Measurements from ENCODE around the gene NAA80. TPM values are rescaled to one million over a fixed set of nuclear protein-coding genes. Genes with fewer than 3 reads are reported as not detected.
A peak's percentile ranks its signal among the peaks of the same experiment; 100 is the strongest.

The NAA80 gene
- total and polyA plus RNA-seq, 2 of the 13 experiments (the other 11 are each of a cell fraction or from before 2014, with no cell fraction given): 3.4 to 8.7 TPM

DNA sequence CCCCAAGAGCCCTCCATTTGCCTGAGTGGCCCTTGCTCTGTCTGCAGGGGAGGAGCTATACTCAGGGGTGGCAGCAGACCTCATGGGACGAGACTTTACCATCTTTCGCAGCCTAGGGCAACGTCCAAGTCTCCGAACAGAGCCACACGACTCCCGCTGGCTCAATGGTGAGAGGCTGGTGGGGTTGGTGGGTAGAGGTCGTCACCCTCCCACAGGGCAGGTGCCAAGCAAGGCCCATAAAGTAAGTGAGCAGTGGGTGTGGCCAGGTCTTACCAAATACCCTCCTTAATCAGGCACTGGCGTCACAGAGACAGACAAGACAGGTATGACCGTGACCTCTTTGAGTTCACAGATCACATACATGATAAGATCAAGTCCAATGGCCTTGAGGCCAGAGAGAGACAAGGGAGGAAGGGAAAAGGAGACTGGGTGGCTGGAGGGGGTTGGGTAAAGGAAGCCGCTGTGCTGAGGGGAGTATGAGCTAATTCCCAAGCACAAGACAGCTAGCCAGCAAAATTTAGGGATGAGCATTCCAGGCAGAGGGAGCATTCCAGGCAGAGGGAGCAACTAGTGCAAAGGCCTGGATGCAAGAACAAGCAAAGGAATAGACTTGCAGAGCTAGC, 27.8 kb downstream of the NAA80 start (continued):
- TF ChIP-seq, protein P1, sequence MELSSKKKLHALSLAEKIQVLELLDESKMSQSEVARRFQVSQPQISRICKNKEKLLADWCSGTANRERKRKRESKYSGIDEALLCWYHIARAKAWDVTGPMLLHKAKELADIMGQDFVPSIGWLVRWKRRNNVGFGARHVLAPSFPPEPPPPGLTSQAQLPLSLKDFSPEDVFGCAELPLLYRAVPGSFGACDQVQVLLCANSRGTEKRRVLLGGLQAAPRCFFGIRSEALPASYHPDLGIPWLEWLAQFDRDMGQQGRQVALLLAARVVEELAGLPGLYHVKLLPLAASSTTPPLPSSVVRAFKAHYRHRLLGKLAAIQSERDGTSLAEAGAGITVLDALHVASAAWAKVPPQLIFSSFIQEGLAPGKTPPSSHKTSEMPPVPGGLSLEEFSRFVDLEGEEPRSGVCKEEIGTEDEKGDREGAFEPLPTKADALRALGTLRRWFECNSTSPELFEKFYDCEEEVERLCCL (CRISPR knock-in tag; IDR thresholded peaks at IDR 0.05; ENCODE audit: borderline replicate concordance): no peak
- TF ChIP-seq ZNF446 (CRISPR knock-in tag; IDR thresholded peaks at IDR 0.05): no peak
- no peak for TF ChIP-seq MEIS2 (CRISPR knock-in tag; IDR thresholded peaks at IDR 0.05)
- TF ChIP-seq POLR2G (IDR thresholded peaks at IDR 0.05; ENCODE audit: low read depth, low read length): peak; percentile 48; the same call in 1 of the 2 replicates
- TF ChIP-seq FOXA1 (IDR thresholded peaks at IDR 0.05): no peak
- TF ChIP-seq FOXA1 (CRISPR knock-in tag; IDR thresholded peaks at IDR 0.05): no peak
- no peak for TF ChIP-seq ZNF772 (CRISPR knock-in tag; IDR thresholded peaks at IDR 0.05)
- TF ChIP-seq, protein P2, sequence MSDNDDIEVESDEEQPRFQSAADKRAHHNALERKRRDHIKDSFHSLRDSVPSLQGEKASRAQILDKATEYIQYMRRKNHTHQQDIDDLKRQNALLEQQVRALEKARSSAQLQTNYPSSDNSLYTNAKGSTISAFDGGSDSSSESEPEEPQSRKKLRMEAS (IDR thresholded peaks at IDR 0.05): no peak
- TF ChIP-seq DPF2 (CRISPR knock-in tag; IDR thresholded peaks at IDR 0.05; ENCODE audit: borderline replicate concordance, low read depth): no peak
- peak; percentile 49; the same call in 1 of the 2 replicates for TF ChIP-seq HOXA3 (CRISPR knock-in tag; IDR thresholded peaks at IDR 0.05)
- TF ChIP-seq, protein P3, sequence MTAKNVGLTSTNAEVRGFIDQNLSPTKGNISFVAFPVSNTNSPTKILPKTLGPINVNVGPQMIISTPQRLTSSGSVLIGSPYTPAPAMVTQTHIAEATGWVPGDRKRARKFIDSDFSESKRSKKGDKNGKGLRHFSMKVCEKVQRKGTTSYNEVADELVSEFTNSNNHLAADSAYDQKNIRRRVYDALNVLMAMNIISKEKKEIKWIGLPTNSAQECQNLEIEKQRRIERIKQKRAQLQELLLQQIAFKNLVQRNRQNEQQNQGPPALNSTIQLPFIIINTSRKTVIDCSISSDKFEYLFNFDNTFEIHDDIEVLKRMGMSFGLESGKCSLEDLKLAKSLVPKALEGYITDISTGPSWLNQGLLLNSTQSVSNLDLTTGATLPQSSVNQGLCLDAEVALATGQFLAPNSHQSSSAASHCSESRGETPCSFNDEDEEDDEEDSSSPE (CRISPR knock-in tag; IDR thresholded peaks at IDR 0.05): no peak
- no peak for TF ChIP-seq TOPORS (CRISPR knock-in tag; IDR thresholded peaks at IDR 0.05)
- TF ChIP-seq NR2F2 (IDR thresholded peaks at IDR 0.05; ENCODE audit: borderline replicate concordance, low read depth): no peak
- no peak for TF ChIP-seq ZNF703 (CRISPR knock-in tag; IDR thresholded peaks at IDR 0.05; ENCODE audit: borderline replicate concordance)
- TF ChIP-seq ZNF776 (CRISPR knock-in tag; IDR thresholded peaks at IDR 0.05): no peak
- no peak for TF ChIP-seq NKX3-1 (CRISPR knock-in tag; IDR thresholded peaks at IDR 0.05)
- TF ChIP-seq, protein P4, sequence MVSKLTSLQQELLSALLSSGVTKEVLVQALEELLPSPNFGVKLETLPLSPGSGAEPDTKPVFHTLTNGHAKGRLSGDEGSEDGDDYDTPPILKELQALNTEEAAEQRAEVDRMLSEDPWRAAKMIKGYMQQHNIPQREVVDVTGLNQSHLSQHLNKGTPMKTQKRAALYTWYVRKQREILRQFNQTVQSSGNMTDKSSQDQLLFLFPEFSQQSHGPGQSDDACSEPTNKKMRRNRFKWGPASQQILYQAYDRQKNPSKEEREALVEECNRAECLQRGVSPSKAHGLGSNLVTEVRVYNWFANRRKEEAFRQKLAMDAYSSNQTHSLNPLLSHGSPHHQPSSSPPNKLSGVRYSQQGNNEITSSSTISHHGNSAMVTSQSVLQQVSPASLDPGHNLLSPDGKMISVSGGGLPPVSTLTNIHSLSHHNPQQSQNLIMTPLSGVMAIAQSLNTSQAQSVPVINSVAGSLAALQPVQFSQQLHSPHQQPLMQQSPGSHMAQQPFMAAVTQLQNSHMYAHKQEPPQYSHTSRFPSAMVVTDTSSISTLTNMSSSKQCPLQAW (CRISPR knock-in tag; IDR thresholded peaks at IDR 0.05): 0 out of 2 replicates have a peak, but pooled peaks have one; percentile 51
- TF ChIP-seq MED13 (CRISPR knock-in tag; IDR thresholded peaks at IDR 0.05): 0 out of 2 replicates have a peak, but pooled peaks have one; percentile 18
- no peak for TF ChIP-seq ZFP36L1 (CRISPR knock-in tag; IDR thresholded peaks at IDR 0.05)
- TF ChIP-seq PLRG1 (conservative IDR thresholded peaks at IDR 0.05): no peak
- TF ChIP-seq ZNF614 (CRISPR knock-in tag; IDR thresholded peaks at IDR 0.05; ENCODE audit: borderline replicate concordance): peak; percentile 91; the same call in 1 of the 2 replicates
- peak; percentile 94 for TF ChIP-seq RXRA (CRISPR knock-in tag; IDR thresholded peaks at IDR 0.05)
- TF ChIP-seq DDIT3 (CRISPR knock-in tag; IDR thresholded peaks at IDR 0.05): no peak
- TF ChIP-seq NCOA5 (CRISPR knock-in tag; IDR thresholded peaks at IDR 0.05): no peak
- TF ChIP-seq SALL2 (CRISPR knock-in tag; IDR thresholded peaks at IDR 0.05): no peak
